GM18907 (cell line): Measurements from ENCODE around the gene ACOXL.
A peak's percentile ranks its signal among the peaks of the same experiment; 100 is the strongest.

Experiments
- ATAC-seq: cut with Tn5 transposase; IDR thresholded peaks from one replicate; pipeline ENCODE4 v1.9.1; 2021; ENCODE audit warnings: mild to moderate bottlenecking, moderate library complexity; ENCODE audit not compliant: unreplicated experiment

The ACOXL gene

GRCh38 chr2:111121028-111121827, 388.9 kb downstream of the ACOXL start:
- peak; percentile 14 for ATAC-seq

- peak; percentile 50 for ATAC-seq
Measured at GRCh38 chr2:111121828-111122630, 389.7 kb downstream of the ACOXL start.

GRCh38 chr2:111122631-111123421, 390.5 kb downstream of the ACOXL start:
- ATAC-seq = no peak

GRCh38 chr2:111123751-111124150, 391.4 kb downstream of the ACOXL start:
- ATAC-seq = no peak

- ATAC-seq = no peak
Measured at GRCh38 chr2:111126581-111126980, 394.2 kb downstream of the ACOXL start.

- ATAC-seq = no peak
Measured at GRCh38 chr2:111127351-111127750, 395.0 kb downstream of the ACOXL start.

- no peak for ATAC-seq
Measured at GRCh38 chr2:111128096-111128495, 395.7 kb downstream of the ACOXL start.

GRCh38 chr2:111133603-111134002, 401.2 kb downstream of the ACOXL start:
- no peak for ATAC-seq

- no peak for ATAC-seq
Measured at GRCh38 chr2:111134055-111134454, 401.7 kb downstream of the ACOXL start.

- no peak for ATAC-seq
Measured at GRCh38 chr2:111135237-111135909, 403.0 kb downstream of the ACOXL start.

- no peak for ATAC-seq
Measured at GRCh38 chr2:111135910-111136297, 403.5 kb downstream of the ACOXL start.

GRCh38 chr2:111138839-111139238, 406.5 kb downstream of the ACOXL start:
- no peak for ATAC-seq

GRCh38 chr2:111139637-111140317, 407.4 kb downstream of the ACOXL start:
- no peak for ATAC-seq

- ATAC-seq = no peak
Measured at GRCh38 chr2:111140815-111141214, 408.4 kb downstream of the ACOXL start.

GRCh38 chr2:111142101-111142500, 409.7 kb downstream of the ACOXL start:
- no peak for ATAC-seq

- no peak for ATAC-seq
Measured at GRCh38 chr2:111143107-111143842, 410.9 kb downstream of the ACOXL start.

- no peak for ATAC-seq
Measured at GRCh38 chr2:111143843-111144198, 411.4 kb downstream of the ACOXL start.

GRCh38 chr2:111145103-111145760, 412.9 kb downstream of the ACOXL start:
- peak; percentile 74 for ATAC-seq

GRCh38 chr2:111145951-111146350, 413.6 kb downstream of the ACOXL start:
- ATAC-seq = no peak
